HG02610 (cell line): Measurements from ENCODE around the gene ISCA2.

Source experiments
- ATAC-seq: cut with Tn5 transposase; IDR thresholded peaks from one replicate; pipeline ENCODE4 v1.9.1; 2021; ENCODE audit warnings: mild to moderate bottlenecking, moderate library complexity; ENCODE audit not compliant: unreplicated experiment

ISCA2 gene

GRCh38 chr14:74482571-74482970 lies 11.0 kb upstream of the ISCA2 start:
- ATAC-seq = no peak

- no peak for ATAC-seq
Measured at GRCh38 chr14:74483321-74483720, 10.2 kb upstream of the ISCA2 start.

GRCh38 chr14:74486164-74486563 lies 7.4 kb upstream of the ISCA2 start:
- ATAC-seq = no peak

- ATAC-seq = no peak
Measured at GRCh38 chr14:74488786-74489397, 4.7 kb upstream of the ISCA2 start.

GRCh38 chr14:74490486-74490885 lies 3.1 kb upstream of the ISCA2 start:
- no peak for ATAC-seq

- ATAC-seq = no peak
Measured at GRCh38 chr14:74491956-74492775, 1.4 kb upstream of the ISCA2 start.

- ATAC-seq = no peak
Measured at GRCh38 chr14:74492776-74493342, 706 bp upstream of the ISCA2 start, which contains the start of gene NPC2. Gene NPC2 (minus strand): TSS chr14:74493305. CDS start chr14:74493274, 31 bp downstream.

- no peak for ATAC-seq
Measured at GRCh38 chr14:74495356-74495755, 1.8 kb downstream of the ISCA2 start.

- no peak for ATAC-seq
Measured at GRCh38 chr14:74500417-74501134, 7.0 kb downstream of the ISCA2 start.

GRCh38 chr14:74501135-74501614 lies 7.6 kb downstream of the ISCA2 start:
- ATAC-seq = no peak

GRCh38 chr14:74501691-74502090 lies 8.1 kb downstream of the ISCA2 start:
- no peak for ATAC-seq

GRCh38 chr14:74502236-74503019 lies 8.9 kb downstream of the ISCA2 start:
- ATAC-seq = no peak

- no peak for ATAC-seq
Measured at GRCh38 chr14:74503291-74503937, 9.8 kb downstream of the ISCA2 start.

- no peak for ATAC-seq
Measured at GRCh38 chr14:74503938-74504335, 10.4 kb downstream of the ISCA2 start.

- no peak for ATAC-seq
Measured at GRCh38 chr14:74504412-74504811, 10.8 kb downstream of the ISCA2 start.

- no peak for ATAC-seq
Measured at GRCh38 chr14:74504874-74505720, 11.5 kb downstream of the ISCA2 start.

GRCh38 chr14:74505831-74506230 lies 12.3 kb downstream of the ISCA2 start:
- ATAC-seq = no peak

- ATAC-seq = no peak
Measured at GRCh38 chr14:74506411-74506851, 12.9 kb downstream of the ISCA2 start.

- ATAC-seq = no peak
Measured at GRCh38 chr14:74507085-74507484, 13.5 kb downstream of the ISCA2 start.
